WTC11 (cell line): ENCODE results near the gene MUSTN1.

Source experiments
- CBFB ChIP-seq: sonication (generic); formaldehyde crosslinking; IDR thresholded peaks from 2 replicates; pipeline ENCODE4 v1.8.1; 2022; ENCODE audit warnings: mild to moderate bottlenecking, low read depth, missing genetic modification reagents
- ETV6 ChIP-seq: sonication (generic); formaldehyde crosslinking; IDR thresholded peaks from 2 replicates; pipeline ENCODE4 v1.8.1; 2022; ENCODE audit warnings: mild to moderate bottlenecking, missing genetic modification reagents
- HMGA2 ChIP-seq: fragments of 250-450 bp; sonication (Bioruptor Pico); IDR thresholded peaks from 2 replicates; pipeline ENCODE4 v1.4.0; 2021; ENCODE audit warnings: mild to moderate bottlenecking, moderate library complexity
- NFYB ChIP-seq: sonication (generic); formaldehyde crosslinking; conservative IDR thresholded peaks from 2 replicates; pipeline ENCODE4 v1.8.0; 2022; ENCODE audit warnings: low read depth, missing genetic modification reagents
- NR2C2 ChIP-seq: sonication (generic); formaldehyde crosslinking; IDR thresholded peaks from 2 replicates; pipeline ENCODE4 v1.8.0; 2022; ENCODE audit warnings: mild to moderate bottlenecking, missing genetic modification reagents
- SP1 ChIP-seq: sonication (generic); formaldehyde crosslinking; conservative IDR thresholded peaks from 2 replicates; pipeline ENCODE4 v1.8.1; 2022; ENCODE audit warnings: missing genetic modification reagents
- ZNF121 ChIP-seq: sonication (generic); formaldehyde crosslinking; IDR thresholded peaks from 2 replicates; pipeline ENCODE4 v1.8.0; 2023; ENCODE audit warnings: missing genetic modification reagents
- ZNF416 ChIP-seq: fragments of 250-450 bp; sonication (Bioruptor Pico); IDR thresholded peaks from 2 replicates; pipeline ENCODE4 v1.9.0; 2021; ENCODE audit warnings: mild to moderate bottlenecking, inconsistent platforms
- TF ChIP-seq, protein P1 (sequence below): sonication (generic); formaldehyde crosslinking; IDR thresholded peaks from 2 replicates; pipeline ENCODE4 v1.8.0; 2022; ENCODE audit warnings: missing genetic modification reagents
- TF ChIP-seq, protein P2 (sequence below): sonication (generic); formaldehyde crosslinking; IDR thresholded peaks from 2 replicates; pipeline ENCODE4 v1.8.0; 2022; ENCODE audit warnings: mild to moderate bottlenecking, missing genetic modification reagents
- TF ChIP-seq, protein P3 (sequence below): sonication (generic); formaldehyde crosslinking; conservative IDR thresholded peaks from 2 replicates; pipeline ENCODE4 v1.8.1; 2022; ENCODE audit warnings: mild to moderate bottlenecking, missing genetic modification reagents
- TF ChIP-seq, protein P4 (sequence below): sonication (generic); formaldehyde crosslinking; IDR thresholded peaks from 2 replicates; pipeline ENCODE4 v1.8.0; 2022; ENCODE audit warnings: mild to moderate bottlenecking, missing genetic modification reagents
- TF ChIP-seq, protein P5 (sequence below): fragments of 200-600 bp; IDR thresholded peaks from 2 replicates; pipeline ENCODE4 v1.8.0; 2022; ENCODE audit warnings: antibody characterized with exemption

DNA sequence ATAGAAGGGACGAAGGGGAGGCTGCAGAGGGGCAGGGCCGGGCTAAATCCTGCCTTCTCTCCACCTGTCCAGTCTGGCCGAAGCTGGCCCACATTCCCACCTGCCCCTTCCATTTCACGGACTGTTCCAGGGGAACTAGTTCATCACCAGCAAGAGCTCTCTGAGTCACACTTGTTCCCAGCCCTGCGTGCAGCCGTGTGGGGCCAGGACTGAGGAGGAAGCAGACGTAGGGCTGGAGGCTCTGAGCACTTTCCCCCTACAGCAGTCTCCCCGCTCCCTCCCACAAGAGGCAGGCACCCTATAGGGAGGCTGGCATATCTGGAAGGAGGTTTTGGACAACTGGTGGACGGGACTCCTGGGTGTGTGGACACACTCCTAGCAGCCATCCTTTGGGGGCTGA, 7.4 kb downstream of the MUSTN1 start:
- TF ChIP-seq, protein P1, sequence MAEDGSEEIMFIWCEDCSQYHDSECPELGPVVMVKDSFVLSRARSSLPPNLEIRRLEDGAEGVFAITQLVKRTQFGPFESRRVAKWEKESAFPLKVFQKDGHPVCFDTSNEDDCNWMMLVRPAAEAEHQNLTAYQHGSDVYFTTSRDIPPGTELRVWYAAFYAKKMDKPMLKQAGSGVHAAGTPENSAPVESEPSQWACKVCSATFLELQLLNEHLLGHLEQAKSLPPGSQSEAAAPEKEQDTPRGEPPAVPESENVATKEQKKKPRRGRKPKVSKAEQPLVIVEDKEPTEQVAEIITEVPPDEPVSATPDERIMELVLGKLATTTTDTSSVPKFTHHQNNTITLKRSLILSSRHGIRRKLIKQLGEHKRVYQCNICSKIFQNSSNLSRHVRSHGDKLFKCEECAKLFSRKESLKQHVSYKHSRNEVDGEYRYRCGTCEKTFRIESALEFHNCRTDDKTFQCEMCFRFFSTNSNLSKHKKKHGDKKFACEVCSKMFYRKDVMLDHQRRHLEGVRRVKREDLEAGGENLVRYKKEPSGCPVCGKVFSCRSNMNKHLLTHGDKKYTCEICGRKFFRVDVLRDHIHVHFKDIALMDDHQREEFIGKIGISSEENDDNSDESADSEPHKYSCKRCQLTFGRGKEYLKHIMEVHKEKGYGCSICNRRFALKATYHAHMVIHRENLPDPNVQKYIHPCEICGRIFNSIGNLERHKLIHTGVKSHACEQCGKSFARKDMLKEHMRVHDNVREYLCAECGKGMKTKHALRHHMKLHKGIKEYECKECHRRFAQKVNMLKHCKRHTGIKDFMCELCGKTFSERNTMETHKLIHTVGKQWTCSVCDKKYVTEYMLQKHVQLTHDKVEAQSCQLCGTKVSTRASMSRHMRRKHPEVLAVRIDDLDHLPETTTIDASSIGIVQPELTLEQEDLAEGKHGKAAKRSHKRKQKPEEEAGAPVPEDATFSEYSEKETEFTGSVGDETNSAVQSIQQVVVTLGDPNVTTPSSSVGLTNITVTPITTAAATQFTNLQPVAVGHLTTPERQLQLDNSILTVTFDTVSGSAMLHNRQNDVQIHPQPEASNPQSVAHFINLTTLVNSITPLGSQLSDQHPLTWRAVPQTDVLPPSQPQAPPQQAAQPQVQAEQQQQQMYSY, result no peak
- TF ChIP-seq ETV6 (CRISPR knock-in tag), result no peak
- TF ChIP-seq, protein P2, sequence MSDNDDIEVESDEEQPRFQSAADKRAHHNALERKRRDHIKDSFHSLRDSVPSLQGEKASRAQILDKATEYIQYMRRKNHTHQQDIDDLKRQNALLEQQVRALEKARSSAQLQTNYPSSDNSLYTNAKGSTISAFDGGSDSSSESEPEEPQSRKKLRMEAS (CRISPR knock-in tag), result no peak
- TF ChIP-seq NFYB, result no peak
- TF ChIP-seq ZNF416 (CRISPR knock-in tag), result no peak
- TF ChIP-seq ZNF121, result no peak
- TF ChIP-seq NR2C2 (CRISPR knock-in tag), result no peak
- TF ChIP-seq, protein P3, sequence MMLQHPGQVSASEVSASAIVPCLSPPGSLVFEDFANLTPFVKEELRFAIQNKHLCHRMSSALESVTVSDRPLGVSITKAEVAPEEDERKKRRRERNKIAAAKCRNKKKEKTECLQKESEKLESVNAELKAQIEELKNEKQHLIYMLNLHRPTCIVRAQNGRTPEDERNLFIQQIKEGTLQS (CRISPR knock-in tag), result no peak
- TF ChIP-seq, protein P4, sequence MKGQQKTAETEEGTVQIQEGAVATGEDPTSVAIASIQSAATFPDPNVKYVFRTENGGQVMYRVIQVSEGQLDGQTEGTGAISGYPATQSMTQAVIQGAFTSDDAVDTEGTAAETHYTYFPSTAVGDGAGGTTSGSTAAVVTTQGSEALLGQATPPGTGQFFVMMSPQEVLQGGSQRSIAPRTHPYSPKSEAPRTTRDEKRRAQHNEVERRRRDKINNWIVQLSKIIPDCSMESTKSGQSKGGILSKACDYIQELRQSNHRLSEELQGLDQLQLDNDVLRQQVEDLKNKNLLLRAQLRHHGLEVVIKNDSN (CRISPR knock-in tag), result no peak
- TF ChIP-seq CBFB (CRISPR knock-in tag), result no peak
- TF ChIP-seq, protein P5, sequence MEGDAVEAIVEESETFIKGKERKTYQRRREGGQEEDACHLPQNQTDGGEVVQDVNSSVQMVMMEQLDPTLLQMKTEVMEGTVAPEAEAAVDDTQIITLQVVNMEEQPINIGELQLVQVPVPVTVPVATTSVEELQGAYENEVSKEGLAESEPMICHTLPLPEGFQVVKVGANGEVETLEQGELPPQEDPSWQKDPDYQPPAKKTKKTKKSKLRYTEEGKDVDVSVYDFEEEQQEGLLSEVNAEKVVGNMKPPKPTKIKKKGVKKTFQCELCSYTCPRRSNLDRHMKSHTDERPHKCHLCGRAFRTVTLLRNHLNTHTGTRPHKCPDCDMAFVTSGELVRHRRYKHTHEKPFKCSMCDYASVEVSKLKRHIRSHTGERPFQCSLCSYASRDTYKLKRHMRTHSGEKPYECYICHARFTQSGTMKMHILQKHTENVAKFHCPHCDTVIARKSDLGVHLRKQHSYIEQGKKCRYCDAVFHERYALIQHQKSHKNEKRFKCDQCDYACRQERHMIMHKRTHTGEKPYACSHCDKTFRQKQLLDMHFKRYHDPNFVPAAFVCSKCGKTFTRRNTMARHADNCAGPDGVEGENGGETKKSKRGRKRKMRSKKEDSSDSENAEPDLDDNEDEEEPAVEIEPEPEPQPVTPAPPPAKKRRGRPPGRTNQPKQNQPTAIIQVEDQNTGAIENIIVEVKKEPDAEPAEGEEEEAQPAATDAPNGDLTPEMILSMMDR, result no peak
- no peak for TF ChIP-seq HMGA2
- no peak for TF ChIP-seq SP1
